GM21786 (cell line): ENCODE measurements around the gene TOMM70.

Experiments used
- ATAC-seq: cut with Tn5 transposase; IDR thresholded peaks from one replicate; pipeline ENCODE4 v1.9.1; 2021; ENCODE audit not compliant: unreplicated experiment

Gene TOMM70

DNA sequence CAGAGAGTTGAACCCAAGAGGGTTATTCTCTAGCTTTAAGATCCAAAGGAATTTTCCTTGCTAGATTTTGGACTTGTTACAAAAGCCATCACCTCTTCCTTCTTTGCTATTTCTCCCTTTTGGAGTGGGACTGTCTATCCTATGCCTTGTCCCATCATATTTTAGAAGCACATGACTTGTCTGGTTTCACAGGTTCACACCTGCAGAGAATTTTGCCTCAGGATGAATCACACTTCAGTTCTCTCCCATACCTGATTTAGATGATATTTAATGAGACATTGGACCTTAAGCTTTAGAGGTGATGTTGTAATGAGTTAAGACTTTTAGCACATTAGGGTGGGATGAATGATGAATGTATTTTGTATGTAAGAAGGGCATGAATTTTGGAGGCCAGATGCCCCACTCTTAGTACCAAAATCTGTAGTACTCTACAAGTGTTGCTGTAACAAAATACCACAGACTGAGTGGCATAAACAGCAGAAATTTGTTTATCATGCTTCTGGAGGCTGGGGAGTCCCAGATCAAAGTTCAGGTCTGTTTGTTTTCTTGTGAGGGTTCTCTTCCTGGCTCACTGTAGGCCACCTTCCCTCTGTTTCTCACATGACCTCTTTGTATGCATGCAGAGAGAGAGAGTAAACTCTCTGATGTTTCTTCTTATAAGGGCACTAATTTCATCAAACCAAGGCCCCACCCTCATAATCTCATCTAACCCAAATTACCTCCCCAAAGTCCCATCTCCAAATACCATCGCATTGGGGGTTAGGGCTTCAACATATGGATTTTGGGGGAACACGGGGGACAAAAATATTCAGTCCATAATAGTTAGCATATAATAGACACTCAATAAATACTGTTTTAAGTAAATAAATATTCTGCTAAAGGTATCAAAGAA lies 10.4 kb upstream of the TOMM70 start:
- no peak for ATAC-seq

DNA sequence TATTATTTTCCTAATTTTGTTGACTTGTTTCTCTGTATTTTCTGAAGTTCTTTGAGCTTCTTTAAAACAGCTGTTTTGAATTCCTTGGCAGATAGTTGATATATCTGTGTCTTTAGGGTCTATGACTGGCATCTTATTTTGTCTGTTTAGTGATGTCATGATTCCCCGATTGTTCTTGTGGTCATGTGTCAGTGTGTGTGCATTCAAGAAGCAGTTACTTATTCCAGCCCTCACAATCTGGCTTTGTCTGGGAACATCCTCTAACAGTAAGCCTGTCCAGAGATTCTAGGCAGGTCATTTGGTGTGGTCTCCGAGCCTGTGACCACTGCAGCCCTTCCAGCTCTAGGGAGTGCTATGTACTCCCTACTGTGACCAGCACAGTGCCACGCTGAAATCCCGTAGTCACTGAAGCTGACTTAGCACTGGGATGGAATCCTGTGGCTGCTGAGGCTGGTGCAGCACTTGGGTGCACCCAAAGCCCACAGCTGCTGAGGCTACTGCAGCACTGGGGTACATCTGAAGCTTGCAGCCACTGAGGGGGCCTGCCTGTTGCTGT lies 7.2 kb upstream of the TOMM70 start:
- ATAC-seq: no peak

GRCh38 chr3:100407164-100407563 lies 6.3 kb upstream of the TOMM70 start:
- ATAC-seq: no peak

DNA sequence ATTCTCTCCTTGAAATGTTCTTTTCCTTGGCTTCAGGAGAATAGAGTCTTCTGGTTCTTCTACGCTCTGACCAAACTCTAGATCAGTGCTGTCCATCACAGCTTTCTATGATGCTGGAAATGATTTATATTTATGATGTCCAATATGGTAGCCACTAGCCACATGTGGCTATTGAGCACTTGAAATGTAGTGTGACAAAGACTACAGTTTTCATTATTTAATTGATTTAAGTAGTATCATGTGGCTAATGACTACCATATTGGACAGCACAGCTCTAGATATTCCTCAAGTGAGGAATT lies 3.3 kb upstream of the TOMM70 start:
- ATAC-seq: no peak

DNA sequence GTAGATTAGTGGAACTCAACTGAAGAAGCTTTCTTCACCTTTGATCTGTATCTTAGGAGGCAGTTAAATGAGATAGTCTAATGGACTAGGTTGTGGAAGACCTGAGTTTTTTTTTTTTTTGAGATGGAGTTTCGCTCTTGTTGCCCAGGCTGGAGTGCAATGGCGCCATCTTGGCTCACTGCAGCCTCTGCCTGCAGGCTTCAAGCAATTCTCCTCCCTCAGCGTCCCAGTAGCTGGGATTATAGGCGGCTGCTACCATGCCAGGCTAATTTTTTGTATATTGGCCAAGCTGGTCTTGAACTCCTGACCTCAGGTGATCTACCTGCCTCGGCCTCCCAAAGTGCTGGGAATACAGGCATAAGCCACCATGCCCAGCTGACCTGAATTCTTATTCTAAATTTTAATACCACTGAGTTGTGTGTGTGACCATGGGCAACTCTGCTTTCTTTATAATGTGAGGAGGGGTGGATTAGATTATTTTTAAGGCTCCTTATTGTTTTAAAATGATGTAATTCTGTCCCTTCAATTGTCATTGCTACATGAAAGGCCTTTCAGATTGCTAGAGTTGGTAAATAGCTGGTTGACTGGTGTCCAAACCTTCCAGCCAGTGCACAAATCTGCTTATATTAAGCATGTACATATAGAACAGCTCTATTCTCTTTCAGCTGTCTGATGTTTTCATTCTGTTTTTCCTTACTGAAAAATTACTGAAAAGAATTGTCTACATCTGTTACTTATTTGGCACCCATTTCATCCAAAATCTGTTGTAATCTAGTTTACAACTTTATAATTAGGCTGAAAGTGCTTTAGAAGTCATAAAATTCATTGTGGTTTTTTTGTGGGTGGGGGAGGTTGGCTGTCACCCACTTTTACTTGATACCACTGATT lies 2.7 kb upstream of the TOMM70 start:
- no peak for ATAC-seq

DNA sequence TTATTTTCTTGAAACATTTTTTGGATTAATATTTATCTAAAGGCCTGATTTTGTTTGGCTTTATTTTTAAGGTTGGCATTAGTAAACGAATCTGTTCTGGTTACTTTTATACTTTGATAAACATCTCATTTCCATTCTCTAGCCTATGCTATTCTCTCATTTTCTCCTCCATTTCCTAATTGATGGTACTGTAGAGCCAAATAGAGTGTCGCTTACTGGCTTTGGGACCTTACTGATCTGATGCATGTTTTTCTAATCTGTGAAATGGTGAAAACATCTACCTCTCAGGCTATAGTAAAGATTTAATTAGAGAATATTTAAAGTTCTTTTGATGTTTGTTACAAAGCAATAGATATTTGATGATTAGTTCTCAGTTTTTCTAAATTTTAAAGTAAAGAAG lies 2.0 kb upstream of the TOMM70 start:
- ATAC-seq: no peak

- ATAC-seq: no peak
Observed at GRCh38 chr3:100402256-100402655, 1.4 kb upstream of the TOMM70 start.

- ATAC-seq: peak; percentile 15
Observed at GRCh38 chr3:100401674-100402041, 769 bp upstream of the TOMM70 start.

DNA sequence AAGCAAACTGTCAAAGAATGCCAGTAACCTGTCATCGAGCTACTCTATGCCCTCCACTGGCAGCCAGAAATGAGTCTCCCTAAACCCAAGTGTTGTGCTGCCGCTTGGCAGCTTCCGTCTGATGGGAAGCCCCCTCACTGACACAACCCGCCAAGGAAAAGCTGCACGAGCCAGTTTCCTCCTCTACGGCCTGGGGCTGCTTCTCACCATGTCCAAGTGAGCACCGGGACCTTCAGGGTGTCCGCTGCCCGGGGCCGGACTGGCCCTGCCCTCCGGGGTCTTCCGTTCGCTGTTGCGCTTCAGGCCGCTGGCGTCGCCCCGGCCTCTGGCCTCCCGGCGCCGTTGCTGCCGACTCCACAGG lies 490 bp downstream of the TOMM70 start:
- ATAC-seq: peak; percentile 8

- no peak for ATAC-seq
Observed at GRCh38 chr3:100399341-100400071, 1.4 kb downstream of the TOMM70 start.

DNA sequence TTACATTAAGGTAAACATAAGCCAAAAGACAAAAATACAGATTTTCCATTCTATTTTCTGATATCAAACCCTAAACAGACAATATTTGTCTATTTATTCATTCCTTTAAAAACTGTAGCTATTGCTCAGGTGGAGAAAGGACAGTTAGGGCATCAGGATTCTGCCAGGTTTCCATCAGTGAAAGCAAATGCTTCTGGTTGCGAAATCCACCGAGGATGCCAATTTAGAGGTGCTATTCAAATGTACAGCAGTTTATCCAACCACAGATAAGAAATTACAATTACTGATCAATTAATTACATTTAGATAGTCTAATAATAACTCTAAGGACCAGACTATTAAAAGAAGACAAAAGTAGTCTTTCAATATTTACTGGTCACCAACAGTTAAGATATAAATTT lies 3.9 kb downstream of the TOMM70 start:
- no peak for ATAC-seq

DNA sequence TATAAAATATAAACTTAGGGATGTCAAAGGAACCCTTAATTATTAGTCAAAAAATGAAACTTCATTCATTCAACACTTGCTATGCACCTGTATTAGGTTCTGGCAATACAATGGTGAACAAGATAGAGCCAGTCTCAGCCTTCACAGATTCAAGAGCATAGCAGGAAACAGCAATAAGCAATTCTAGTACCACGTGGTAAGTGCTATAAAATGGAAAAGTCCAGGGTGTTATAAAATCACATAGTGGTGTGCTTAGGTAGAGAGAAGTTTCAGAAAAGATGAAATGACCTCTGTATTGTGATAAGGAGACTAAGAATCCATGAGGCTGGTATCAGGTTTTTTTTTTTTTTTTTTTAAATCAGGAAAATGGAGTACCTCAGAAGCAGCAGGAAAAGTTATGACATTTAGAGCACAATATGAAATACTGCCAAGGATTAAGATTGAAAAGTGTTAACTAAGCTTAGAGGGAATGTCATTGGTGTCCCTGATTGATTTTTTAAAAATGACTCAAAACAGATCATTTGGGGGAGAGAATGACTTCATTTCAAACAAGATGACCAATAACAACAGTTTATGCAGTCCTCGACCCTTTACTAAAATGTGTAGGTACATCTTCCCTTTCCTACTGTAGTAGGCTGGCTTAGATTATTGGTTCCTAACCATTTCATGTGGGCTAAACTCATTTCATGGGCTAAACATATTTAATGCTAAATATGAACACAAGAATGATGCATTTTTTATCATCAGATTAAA lies 5.0 kb downstream of the TOMM70 start:
- ATAC-seq: no peak

- no peak for ATAC-seq
Observed at GRCh38 chr3:100389025-100389424, 11.9 kb downstream of the TOMM70 start.

DNA sequence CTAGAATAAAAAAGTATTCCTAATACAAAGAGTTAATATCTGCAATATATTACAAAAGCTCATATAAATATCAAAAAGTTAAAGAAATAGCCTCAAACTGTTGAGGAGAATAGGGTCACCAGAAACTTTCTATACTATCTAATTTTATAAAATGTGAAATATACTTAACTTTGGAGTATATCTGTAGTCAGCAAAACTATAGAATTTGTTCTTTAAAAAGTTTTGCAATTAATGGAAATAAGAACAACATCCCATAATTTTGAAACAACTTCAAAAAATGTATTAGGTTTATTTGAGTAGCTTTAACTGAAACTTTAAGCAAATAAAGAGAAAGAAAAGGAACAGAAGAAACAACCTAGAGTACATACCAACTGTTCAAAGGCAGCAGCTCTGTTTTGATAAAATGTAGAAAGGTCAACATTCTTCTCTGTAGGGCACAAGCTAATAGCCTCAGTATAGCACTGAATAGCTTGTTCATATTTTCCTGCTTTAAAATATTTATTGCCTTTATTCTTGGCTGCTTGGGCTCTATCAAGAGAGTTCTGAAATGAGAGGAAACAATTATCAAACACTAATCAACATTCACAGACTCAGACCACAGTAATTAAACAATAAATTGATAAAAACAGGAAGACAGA lies 14.3 kb downstream of the TOMM70 start:
- ATAC-seq: no peak

- ATAC-seq: no peak
Observed at GRCh38 chr3:100384733-100385525, 16.0 kb downstream of the TOMM70 start.

GRCh38 chr3:100376301-100376700 lies 24.6 kb downstream of the TOMM70 start:
- no peak for ATAC-seq

DNA sequence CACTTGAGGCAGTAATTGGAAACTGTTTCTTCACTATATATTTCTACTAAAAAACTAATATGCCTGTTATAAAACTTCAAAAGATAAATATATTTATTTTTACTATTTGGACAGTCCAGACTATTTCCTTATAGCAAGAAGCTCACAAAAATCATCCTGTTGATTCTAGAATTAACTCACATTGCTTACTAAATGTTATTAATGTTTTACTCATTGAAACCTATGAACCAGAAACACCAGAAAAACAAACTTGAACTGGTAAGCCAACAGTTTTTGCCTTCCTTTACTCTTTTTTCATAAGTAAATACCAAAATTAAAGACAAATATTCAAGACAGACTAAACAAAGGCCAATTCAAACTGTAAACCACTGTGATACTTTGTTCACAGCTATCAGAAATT lies 26.4 kb downstream of the TOMM70 start:
- no peak for ATAC-seq

GRCh38 chr3:100370756-100371155 lies 30.1 kb downstream of the TOMM70 start:
- no peak for ATAC-seq

GRCh38 chr3:100368441-100368840 lies 32.4 kb downstream of the TOMM70 start:
- ATAC-seq: no peak
